ENCODE results near the gene SYT5. TPM values are rescaled to one million over a fixed set of nuclear protein-coding genes. Genes with fewer than 3 reads are reported as not detected.
"Not testable (repeated sequence)": the region's sequence is repeated elsewhere in the genome, so short reads cannot be mapped to it uniquely, and the experiment has no call there.

SYT5 gene
- total RNA-seq, 1 donor from 2014 or later: 0.17 TPM

DNA sequence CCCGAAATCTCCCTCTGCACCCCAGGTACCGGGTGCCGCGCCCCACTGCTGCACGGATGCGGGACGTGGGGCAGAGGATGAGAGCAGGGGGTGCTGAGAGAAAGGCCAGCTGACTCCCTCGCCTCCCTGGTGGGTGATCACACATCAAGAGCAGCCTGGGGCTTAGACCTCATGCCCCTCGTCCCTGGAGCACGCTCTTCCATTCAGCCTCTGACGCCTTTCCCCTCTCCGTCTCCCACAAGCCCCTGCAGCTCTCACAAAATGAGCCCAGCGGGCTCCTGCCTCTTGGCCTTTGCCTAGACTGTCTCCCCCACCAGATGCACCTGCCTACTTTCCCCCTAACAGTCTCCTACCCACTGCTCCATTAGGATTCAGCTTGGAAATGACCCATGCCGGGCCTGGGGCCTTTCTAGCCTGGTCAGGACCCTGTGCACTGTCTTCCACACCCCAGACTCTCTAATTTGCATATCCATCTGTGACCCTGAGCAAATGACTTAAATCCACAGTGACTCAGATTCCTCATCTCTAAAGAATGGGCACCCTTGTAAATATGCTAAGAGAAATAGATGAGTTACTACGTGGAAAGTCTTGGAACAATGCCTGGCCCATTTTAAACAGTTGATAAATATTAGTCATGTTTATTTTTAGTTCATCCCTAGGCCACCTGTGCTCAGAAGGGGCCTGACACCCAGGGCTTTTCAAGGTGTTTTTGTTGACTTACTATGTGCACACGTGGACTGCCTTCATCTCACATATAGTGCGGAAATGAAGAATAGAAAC, 29.8 kb upstream of the SYT5 start:
- H3K36me3 ChIP-seq (ENCODE audit: control insufficient read depth, insufficient read depth, low read length): no peaks in the 10 kb centered on the region
- TF ChIP-seq, protein P1, sequence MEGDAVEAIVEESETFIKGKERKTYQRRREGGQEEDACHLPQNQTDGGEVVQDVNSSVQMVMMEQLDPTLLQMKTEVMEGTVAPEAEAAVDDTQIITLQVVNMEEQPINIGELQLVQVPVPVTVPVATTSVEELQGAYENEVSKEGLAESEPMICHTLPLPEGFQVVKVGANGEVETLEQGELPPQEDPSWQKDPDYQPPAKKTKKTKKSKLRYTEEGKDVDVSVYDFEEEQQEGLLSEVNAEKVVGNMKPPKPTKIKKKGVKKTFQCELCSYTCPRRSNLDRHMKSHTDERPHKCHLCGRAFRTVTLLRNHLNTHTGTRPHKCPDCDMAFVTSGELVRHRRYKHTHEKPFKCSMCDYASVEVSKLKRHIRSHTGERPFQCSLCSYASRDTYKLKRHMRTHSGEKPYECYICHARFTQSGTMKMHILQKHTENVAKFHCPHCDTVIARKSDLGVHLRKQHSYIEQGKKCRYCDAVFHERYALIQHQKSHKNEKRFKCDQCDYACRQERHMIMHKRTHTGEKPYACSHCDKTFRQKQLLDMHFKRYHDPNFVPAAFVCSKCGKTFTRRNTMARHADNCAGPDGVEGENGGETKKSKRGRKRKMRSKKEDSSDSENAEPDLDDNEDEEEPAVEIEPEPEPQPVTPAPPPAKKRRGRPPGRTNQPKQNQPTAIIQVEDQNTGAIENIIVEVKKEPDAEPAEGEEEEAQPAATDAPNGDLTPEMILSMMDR (IDR thresholded peaks at IDR 0.05; ENCODE audit: insufficient read depth, low read length, poor library complexity, severe bottlenecking): no peak
- no peak overlapping the region for H3K4me3 ChIP-seq (ENCODE audit: low read depth, low read length)
- DNase-seq (ENCODE audit: low read depth): peak; percentile 92
- no peaks in the 10 kb centered on the region for H3K27me3 ChIP-seq (ENCODE audit: control insufficient read depth, insufficient read depth, low read length)

DNA sequence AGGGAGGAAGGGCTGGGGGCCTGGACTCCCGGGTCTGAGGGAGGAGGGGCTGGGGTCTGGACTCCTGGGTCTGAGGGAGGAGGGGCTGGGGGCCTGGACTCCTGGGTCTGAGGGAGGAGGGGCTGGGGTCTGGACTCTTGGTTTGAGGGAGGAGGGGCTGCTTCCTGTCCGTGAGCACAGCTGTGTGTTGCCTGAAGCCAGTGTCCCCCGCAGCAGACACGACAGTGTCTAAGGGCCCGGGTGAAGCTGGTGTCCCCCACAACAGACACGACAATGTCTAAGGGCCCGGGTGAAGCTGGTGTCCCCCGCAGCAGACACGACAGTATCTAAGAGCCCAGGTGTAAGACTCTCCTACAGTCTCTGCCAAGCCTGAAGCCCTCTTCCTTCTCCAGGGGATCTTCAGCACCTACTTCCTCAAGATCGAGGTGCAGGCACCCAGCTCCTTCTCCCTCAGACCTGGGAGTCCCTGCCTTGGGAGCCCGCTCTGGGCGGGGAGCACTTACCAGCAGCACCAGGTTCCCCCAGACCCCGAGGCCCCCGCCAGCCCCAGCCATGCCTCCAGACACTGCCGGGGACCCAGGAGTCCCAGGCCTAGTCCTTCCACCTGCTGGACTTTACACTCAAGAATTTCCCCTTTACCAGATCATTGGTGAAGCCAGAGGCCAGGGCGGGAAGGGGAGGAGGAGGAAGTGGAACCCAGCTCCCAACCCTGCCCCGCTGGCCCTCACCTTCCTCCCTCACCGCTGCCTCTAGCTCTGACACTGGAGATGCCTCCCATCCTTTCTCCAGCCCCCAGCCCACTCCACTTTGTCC, 29.0 kb upstream of the SYT5 start, which contains the start of gene PTPRH:
PTPRH (minus strand) TSS at position 622 of the 813 bp plus-strand sequence; CDS start at position 554, 68 bp downstream.
- no peaks in the 10 kb centered on the region for H3K36me3 ChIP-seq (ENCODE audit: control insufficient read depth, insufficient read depth, low read length)
- no peak within 1 kb of the TSS for H3K4me3 ChIP-seq (ENCODE audit: low read depth, low read length)
- H3K27me3 ChIP-seq (ENCODE audit: control insufficient read depth, insufficient read depth, low read length): no peaks in the 10 kb centered on the region
- TF ChIP-seq, protein P1 (IDR thresholded peaks at IDR 0.05; ENCODE audit: insufficient read depth, low read length, poor library complexity, severe bottlenecking): no peak
- DNase-seq (ENCODE audit: low read depth): no peak

DNA sequence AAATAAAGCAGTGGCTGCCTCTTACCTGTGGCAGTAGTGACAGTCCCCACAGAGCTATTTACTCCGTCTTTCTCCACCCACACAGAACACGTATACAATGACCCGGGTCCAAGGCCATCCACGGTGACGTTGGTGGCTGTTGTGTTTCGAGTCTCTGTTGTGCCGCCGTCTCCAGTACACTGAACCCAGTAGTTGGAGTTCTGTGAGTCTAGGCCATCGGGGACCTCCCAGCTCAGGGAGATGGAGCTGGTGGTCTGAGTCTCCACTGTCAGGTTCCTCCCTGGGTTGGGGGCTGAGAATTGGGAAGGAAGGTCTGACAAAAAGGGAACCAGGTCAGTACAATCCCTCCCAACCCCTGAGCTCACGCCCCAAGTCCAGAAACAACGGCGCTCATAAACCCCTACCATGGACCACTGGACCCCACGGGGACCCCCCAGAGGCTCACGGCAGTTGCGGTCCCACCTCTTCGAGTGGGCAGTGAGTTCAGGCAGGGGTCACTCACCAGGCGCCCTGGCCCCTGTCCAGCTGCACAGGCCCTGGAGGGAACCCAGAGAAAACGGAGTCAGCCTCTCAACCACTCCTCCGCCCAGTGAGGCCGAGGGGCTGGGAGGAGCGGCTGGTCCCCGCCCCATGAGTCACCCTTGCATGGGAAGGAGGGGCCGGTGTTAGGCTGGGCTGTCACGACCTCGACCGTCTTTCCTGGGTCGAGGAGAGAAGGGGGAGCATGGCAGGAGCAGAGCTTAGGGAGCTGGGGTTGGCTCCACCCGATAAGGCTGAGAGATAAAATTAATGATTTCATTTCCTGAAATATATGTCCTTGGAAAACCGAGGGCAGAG, 26.8 kb upstream of the SYT5 start:
- H3K36me3 ChIP-seq (ENCODE audit: control insufficient read depth, insufficient read depth, low read length): no peaks in the 10 kb centered on the region
- H3K27me3 ChIP-seq (ENCODE audit: control insufficient read depth, insufficient read depth, low read length): no peaks in the 10 kb centered on the region
- DNase-seq (ENCODE audit: low read depth): peak; percentile 56
- no peak overlapping the region for H3K4me3 ChIP-seq (ENCODE audit: low read depth, low read length)
- TF ChIP-seq, protein P1 (IDR thresholded peaks at IDR 0.05; ENCODE audit: insufficient read depth, low read length, poor library complexity, severe bottlenecking): no peak

DNA sequence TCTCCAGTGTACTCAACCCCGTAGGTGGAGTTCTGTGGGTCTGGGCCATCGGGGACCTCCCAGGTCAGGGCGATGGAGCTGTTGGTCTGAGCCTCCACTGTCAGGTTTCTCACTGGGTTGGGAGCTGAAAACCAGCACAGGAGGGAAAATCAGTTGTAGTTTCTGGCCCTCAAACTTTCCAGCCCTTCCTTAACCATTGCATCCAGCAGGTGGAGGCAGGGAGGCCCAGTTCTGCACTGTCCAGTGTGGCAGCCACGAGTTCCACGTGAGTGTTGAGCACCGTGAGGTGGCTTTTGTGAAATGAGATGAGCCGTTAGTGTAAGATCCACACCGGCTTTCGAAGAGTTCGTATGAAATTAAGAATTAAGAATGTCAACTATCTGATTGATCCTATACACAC, 22.1 kb upstream of the SYT5 start:
- H3K36me3 ChIP-seq (ENCODE audit: control insufficient read depth, insufficient read depth, low read length); H3K27me3 ChIP-seq (ENCODE audit: control insufficient read depth, insufficient read depth, low read length); H3K4me3 ChIP-seq (ENCODE audit: low read depth, low read length); DNase-seq (ENCODE audit: low read depth): not testable (repeated sequence)

DNA sequence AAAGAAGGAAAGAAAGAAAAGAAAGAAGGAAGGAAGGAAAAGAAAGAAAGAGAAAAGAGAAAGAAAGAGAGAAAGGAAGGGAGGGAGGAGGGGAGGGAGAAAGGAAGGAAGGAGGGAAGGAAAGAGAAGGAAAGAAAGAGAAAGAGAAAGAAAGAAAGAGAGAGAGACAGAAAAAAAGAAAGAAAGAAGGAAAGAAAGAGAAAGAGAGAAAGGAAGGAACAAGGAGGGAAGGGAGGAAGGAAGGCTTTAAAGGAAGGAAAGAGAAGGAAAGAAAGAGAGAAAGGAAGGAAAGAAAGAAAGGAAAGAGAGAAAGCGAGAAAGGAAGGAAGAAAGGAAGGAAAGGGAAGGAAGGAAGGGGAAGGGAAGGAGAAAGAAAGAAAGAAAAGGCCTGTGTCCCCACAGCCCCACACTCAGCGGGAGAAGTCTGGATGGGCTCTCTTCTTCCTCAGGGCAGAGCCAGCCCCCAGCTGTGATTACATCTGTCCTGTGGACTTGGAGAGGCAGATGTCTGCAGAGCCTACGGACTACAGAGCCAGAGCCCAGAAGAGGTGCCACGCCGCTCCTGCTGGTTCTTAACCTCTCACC, 19.6 kb upstream of the SYT5 start:
- H3K27me3 ChIP-seq (ENCODE audit: control insufficient read depth, insufficient read depth, low read length): no peaks in the 10 kb centered on the region
- H3K36me3 ChIP-seq (ENCODE audit: control insufficient read depth, insufficient read depth, low read length): no peaks in the 10 kb centered on the region
- H3K4me3 ChIP-seq (ENCODE audit: low read depth, low read length): no peak overlapping the region
- TF ChIP-seq, protein P1 (IDR thresholded peaks at IDR 0.05; ENCODE audit: insufficient read depth, low read length, poor library complexity, severe bottlenecking): no peak
- no peak for DNase-seq (ENCODE audit: low read depth)
